K562 (cell line): ENCODE results near the gene CATSPER3. TPM values are rescaled to one million over a fixed set of nuclear protein-coding genes. Genes with fewer than 3 reads are reported as not detected.

ENCODE experiments used
- HDAC6 ChIP-seq: IDR thresholded peaks from 2 replicates; pipeline ENCODE4 v1.6.1; 2012; ENCODE audit warnings: low read depth, mild to moderate bottlenecking, control low read depth, inconsistent platforms, low read length, moderate library complexity
- MAFF ChIP-seq: IDR thresholded peaks from 2 replicates; pipeline ENCODE4 v1.6.1; 2012; ENCODE audit warnings: low read length, improper control_type of control experiment
- MAFG ChIP-seq: fragments of 450-650 bp; conservative IDR thresholded peaks from 2 replicates; pipeline ENCODE4 v1.6.1; 2016; ENCODE audit warnings: missing genetic modification characterization, missing compliant biosample characterization
- MAFK ChIP-seq: IDR thresholded peaks from 2 replicates; pipeline ENCODE4 v1.6.1; 2011; ENCODE audit warnings: low read length, improper control_type of control experiment
- MED1 ChIP-seq: sonication (generic); formaldehyde crosslinking; IDR thresholded peaks from 2 replicates; pipeline ENCODE4 v1.8.1; 2023; ENCODE audit warnings: missing genetic modification reagents, borderline replicate concordance
- NFYB ChIP-seq: IDR thresholded peaks from 2 replicates; pipeline ENCODE4 v1.6.1; 2011; ENCODE audit warnings: mild to moderate bottlenecking, moderate library complexity; ENCODE audit not compliant: insufficient read length; ENCODE audit errors: extremely low read depth
- POLR3A ChIP-seq: IDR thresholded peaks from 2 replicates; pipeline ENCODE4 v1.6.1; 2011; ENCODE audit warnings: borderline replicate concordance, mild to moderate bottlenecking, moderate library complexity; ENCODE audit not compliant: insufficient read length, insufficient read depth; ENCODE audit errors: extremely low read depth
- SIN3A ChIP-seq, 2 experiments: fragments of 150-350 bp in 1 of 2; IDR thresholded peaks; 2 replicates each; pipeline ENCODE4 v1.6.1; 2011 to 2016; ENCODE audit warnings: borderline replicate concordance in 2 of 2, low read depth in 2 of 2, low read length in 2 of 2, mild to moderate bottlenecking in 2 of 2, moderate library complexity in 2 of 2; ENCODE audit not compliant: control insufficient read depth in 1 of 2
- ZNF316 ChIP-seq: fragments of 450-650 bp; IDR thresholded peaks from 2 replicates; pipeline ENCODE4 v1.6.1; 2016
- ZNF507 ChIP-seq: conservative IDR thresholded peaks from 2 replicates; pipeline ENCODE4 v1.6.1; 2017; ENCODE audit warnings: missing genetic modification characterization, missing compliant biosample characterization
- polyA plus RNA-seq, 8 experiments: library from polyadenylated mRNA; depleted of rRNA in 4 of 8; stranded (reverse) in 5 of 8; unstranded in 3 of 8; fragments of >200 nt; fragmentation: Nextera tagmentation in 2 of 8; fragmentation: Illumina TruSeq in 1 of 8; extraction: Ambion mirVana in 2 of 8; extraction: Trizol in 1 of 8; gene quantifications; 2 replicates each; pipeline versions ENCODE4 v1.2.1 to v1.2.3, GENCODE V29; 2011 to 2014; ENCODE audit warnings: inconsistent platforms in 1 of 8, missing spikeins in 1 of 8
- total RNA-seq, 7 experiments: library from RNA; depleted of rRNA in 6 of 7; stranded (reverse); fragments of >200 nt in 6 of 7; fragmentation: Illumina TruSeq in 2 of 7; extraction: Trizol in 2 of 7; gene quantifications; 2 replicates each; pipeline versions ENCODE4 v1.2.1 to v1.2.3, GENCODE V29; 2011 to 2021; ENCODE audit warnings: low replicate concordance in 1 of 7
- TF ChIP-seq, protein P1 (sequence below): fragments of 250-450 bp; sonication (Bioruptor Pico); IDR thresholded peaks from 2 replicates; pipeline ENCODE4 v1.8.0; 2022; ENCODE audit warnings: inconsistent platforms, mild to moderate bottlenecking, moderate library complexity, borderline replicate concordance
- TF ChIP-seq, protein P2 (sequence below), 3 experiments: fragments of 200-800 bp in 1 of 3; sonication (Bioruptor generic) in 1 of 3; sonication (generic) in 1 of 3; formaldehyde crosslinking in 1 of 3; IDR thresholded peaks; 2 replicates each; pipeline versions ENCODE4 v1.6.1 to v1.8.0; 2016 to 2022; ENCODE audit warnings: mild to moderate bottlenecking in 2 of 3, missing compliant biosample characterization in 2 of 3, missing genetic modification characterization in 2 of 3, missing genetic modification reagents in 1 of 3
- TF ChIP-seq, protein P3 (sequence below): IDR thresholded peaks from 2 replicates; pipeline ENCODE4 v1.6.1; 2011; ENCODE audit warnings: borderline replicate concordance, low read depth, mild to moderate bottlenecking, moderate library complexity, low read length; ENCODE audit not compliant: insufficient read depth, poor library complexity, severe bottlenecking
- TF ChIP-seq, protein P4 (sequence below): fragments of 450-650 bp; conservative IDR thresholded peaks from 2 replicates; pipeline ENCODE4 v1.6.1; 2016; ENCODE audit warnings: missing genetic modification characterization, low read depth, mild to moderate bottlenecking, missing compliant biosample characterization, moderate library complexity
- TF ChIP-seq, protein P5 (sequence below): fragments of 250-450 bp; sonication (Bioruptor Pico); IDR thresholded peaks from 2 replicates; pipeline ENCODE4 v1.8.0; 2021; ENCODE audit warnings: mild to moderate bottlenecking, moderate library complexity
- TF ChIP-seq, protein P6 (sequence below): fragments of 450-650 bp; IDR thresholded peaks from one replicate; pipeline ENCODE4 v1.6.1; 2018; ENCODE audit warnings: mild to moderate bottlenecking, moderate library complexity; ENCODE audit not compliant: partially characterized antibody

The CATSPER3 gene
- total and polyA plus RNA-seq, 9 of the 15 experiments (the other 6 are each of a cell fraction or from before 2014, with no cell fraction given): 0.14 to 1.5 (median 0.49) TPM

DNA sequence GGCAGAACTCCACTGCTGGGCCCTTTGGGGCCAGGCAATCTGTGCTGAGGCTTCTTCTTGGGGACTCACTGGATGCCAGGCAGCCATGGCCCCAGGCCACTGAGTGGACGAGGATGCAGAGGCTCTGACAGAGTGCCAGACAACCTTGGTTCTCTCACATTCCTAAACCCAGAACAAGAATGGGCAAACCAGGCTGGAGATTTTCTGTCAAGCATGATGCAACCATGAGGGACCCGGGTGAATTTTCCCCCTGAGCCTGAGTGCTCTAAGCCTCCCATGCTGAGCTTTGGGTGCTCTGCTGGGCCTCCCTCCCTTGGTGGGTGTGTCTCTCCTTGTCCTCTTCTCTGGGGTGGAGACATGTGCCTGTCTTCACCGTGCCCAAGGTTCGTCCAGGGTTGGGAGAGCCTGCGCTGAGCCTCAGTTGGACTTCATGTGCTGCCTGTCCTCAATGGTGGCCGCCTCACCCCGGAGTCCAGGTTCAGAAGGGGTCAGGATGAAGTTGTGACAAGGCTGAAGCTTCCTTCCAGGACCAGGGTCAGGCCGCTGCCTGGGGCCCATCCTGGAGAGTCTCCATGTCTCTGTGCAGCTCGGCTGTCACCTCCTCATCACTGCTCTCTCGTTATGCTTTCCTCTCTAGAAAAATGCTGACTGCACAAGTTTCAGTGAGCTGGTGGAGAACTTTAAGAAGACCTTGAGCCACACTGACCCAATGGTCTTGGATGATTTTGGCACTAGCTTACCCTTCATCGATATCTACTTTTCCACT is 42.2 kb downstream of the CATSPER3 start (continued):
- TF ChIP-seq, protein P1, sequence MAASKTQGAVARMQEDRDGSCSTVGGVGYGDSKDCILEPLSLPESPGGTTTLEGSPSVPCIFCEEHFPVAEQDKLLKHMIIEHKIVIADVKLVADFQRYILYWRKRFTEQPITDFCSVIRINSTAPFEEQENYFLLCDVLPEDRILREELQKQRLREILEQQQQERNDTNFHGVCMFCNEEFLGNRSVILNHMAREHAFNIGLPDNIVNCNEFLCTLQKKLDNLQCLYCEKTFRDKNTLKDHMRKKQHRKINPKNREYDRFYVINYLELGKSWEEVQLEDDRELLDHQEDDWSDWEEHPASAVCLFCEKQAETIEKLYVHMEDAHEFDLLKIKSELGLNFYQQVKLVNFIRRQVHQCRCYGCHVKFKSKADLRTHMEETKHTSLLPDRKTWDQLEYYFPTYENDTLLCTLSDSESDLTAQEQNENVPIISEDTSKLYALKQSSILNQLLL (CRISPR knock-in tag): no peak
- TF ChIP-seq MAFG (tag) (peak; percentile 93), MED1 (no peak), MAFK (peak; percentile 90), ZNF316 (peak; percentile 98), NFYB (no peak), HDAC6 (no peak), MAFF (peak; percentile 90), ZNF507 (tag) (no peak), SIN3A (IDR thresholded peaks at IDR 0.05; ENCODE audit: borderline replicate concordance in 2 of 2, control insufficient read depth in 1 of 2, low read depth in 2 of 2, low read length in 2 of 2) (no peak), POLR3A (no peak)
- TF ChIP-seq, protein P2, sequence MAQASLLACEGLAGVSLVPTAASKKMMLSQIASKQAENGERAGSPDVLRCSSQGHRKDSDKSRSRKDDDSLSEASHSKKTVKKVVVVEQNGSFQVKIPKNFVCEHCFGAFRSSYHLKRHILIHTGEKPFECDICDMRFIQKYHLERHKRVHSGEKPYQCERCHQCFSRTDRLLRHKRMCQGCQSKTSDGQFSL (CRISPR knock-in tag; IDR thresholded peaks at IDR 0.05): no peak
- TF ChIP-seq, protein P2 (tag; IDR thresholded peaks at IDR 0.05): no peak
- TF ChIP-seq, protein P3, sequence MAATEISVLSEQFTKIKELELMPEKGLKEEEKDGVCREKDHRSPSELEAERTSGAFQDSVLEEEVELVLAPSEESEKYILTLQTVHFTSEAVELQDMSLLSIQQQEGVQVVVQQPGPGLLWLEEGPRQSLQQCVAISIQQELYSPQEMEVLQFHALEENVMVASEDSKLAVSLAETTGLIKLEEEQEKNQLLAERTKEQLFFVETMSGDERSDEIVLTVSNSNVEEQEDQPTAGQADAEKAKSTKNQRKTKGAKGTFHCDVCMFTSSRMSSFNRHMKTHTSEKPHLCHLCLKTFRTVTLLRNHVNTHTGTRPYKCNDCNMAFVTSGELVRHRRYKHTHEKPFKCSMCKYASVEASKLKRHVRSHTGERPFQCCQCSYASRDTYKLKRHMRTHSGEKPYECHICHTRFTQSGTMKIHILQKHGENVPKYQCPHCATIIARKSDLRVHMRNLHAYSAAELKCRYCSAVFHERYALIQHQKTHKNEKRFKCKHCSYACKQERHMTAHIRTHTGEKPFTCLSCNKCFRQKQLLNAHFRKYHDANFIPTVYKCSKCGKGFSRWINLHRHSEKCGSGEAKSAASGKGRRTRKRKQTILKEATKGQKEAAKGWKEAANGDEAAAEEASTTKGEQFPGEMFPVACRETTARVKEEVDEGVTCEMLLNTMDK: no peak
- TF ChIP-seq, protein P4, sequence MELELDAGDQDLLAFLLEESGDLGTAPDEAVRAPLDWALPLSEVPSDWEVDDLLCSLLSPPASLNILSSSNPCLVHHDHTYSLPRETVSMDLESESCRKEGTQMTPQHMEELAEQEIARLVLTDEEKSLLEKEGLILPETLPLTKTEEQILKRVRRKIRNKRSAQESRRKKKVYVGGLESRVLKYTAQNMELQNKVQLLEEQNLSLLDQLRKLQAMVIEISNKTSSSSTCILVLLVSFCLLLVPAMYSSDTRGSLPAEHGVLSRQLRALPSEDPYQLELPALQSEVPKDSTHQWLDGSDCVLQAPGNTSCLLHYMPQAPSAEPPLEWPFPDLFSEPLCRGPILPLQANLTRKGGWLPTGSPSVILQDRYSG (tag): no peak
- TF ChIP-seq, protein P5, sequence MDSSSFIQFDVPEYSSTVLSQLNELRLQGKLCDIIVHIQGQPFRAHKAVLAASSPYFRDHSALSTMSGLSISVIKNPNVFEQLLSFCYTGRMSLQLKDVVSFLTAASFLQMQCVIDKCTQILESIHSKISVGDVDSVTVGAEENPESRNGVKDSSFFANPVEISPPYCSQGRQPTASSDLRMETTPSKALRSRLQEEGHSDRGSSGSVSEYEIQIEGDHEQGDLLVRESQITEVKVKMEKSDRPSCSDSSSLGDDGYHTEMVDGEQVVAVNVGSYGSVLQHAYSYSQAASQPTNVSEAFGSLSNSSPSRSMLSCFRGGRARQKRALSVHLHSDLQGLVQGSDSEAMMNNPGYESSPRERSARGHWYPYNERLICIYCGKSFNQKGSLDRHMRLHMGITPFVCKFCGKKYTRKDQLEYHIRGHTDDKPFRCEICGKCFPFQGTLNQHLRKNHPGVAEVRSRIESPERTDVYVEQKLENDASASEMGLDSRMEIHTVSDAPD: no peak
- TF ChIP-seq, protein P6, sequence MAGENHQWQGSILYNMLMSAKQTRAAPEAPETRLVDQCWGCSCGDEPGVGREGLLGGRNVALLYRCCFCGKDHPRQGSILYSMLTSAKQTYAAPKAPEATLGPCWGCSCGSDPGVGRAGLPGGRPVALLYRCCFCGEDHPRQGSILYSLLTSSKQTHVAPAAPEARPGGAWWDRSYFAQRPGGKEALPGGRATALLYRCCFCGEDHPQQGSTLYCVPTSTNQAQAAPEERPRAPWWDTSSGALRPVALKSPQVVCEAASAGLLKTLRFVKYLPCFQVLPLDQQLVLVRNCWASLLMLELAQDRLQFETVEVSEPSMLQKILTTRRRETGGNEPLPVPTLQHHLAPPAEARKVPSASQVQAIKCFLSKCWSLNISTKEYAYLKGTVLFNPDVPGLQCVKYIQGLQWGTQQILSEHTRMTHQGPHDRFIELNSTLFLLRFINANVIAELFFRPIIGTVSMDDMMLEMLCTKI: no peak
